Osteoblast (primary cell): ENCODE results near the gene SEMA5B. TPM values are rescaled to one million over a fixed set of nuclear protein-coding genes. Genes with fewer than 3 reads are reported as not detected.

Experiments
- DNase-seq: peaks from one replicate; pipeline ENCODE4 v3.0.0; 2011; ENCODE audit warnings: low spot score, mixed read lengths; ENCODE audit not compliant: insufficient read length; ENCODE audit errors: missing footprints
- H2AFZ ChIP-seq: 2 replicates; pipeline ENCODE4 v1.6.0; 2011; ENCODE audit warnings: mild to moderate bottlenecking, low read length
- H3K27ac ChIP-seq: 2 replicates; pipeline ENCODE4 v1.5.1; 2011; ENCODE audit warnings: mild to moderate bottlenecking, low read depth, low read length, moderate library complexity
- H3K27me3 ChIP-seq: 2 replicates; pipeline ENCODE4 v1.6.0; 2012; ENCODE audit warnings: mild to moderate bottlenecking, control low read depth, inconsistent platforms, low read length, moderate library complexity; ENCODE audit not compliant: insufficient read depth
- H3K36me3 ChIP-seq: 2 replicates; pipeline ENCODE4 v1.5.1; 2011; ENCODE audit warnings: mild to moderate bottlenecking, low read length, control low read depth, moderate library complexity; ENCODE audit not compliant: insufficient read depth
- H3K4me1 ChIP-seq: 2 replicates; pipeline ENCODE4 v1.5.1; 2011; ENCODE audit warnings: mild to moderate bottlenecking, low read length, control low read depth, moderate library complexity; ENCODE audit not compliant: insufficient read depth
- H3K4me2 ChIP-seq: 2 replicates; pipeline ENCODE4 v1.6.0; 2011; ENCODE audit warnings: mild to moderate bottlenecking, low read length; ENCODE audit not compliant: insufficient read depth
- H3K4me3 ChIP-seq: fragments of 200-600 bp; sonication (generic); 3 replicates; pipeline ENCODE4 v1.5.1; 2012; ENCODE audit warnings: mild to moderate bottlenecking, low read length, inconsistent platforms; ENCODE audit not compliant: insufficient read depth
- H3K79me2 ChIP-seq: 2 replicates; pipeline ENCODE4 v1.6.0; 2012; ENCODE audit warnings: mild to moderate bottlenecking, low read length, control low read depth, inconsistent platforms; ENCODE audit not compliant: insufficient read depth
- H3K9me3 ChIP-seq: 2 replicates; pipeline ENCODE4 v1.5.1; 2011; ENCODE audit warnings: low read depth, low read length, control low read depth
- H4K20me1 ChIP-seq: 2 replicates; pipeline ENCODE4 v1.6.0; 2012; ENCODE audit warnings: mild to moderate bottlenecking, low read length, control low read depth; ENCODE audit not compliant: insufficient read depth
- CTCF ChIP-seq: IDR thresholded peaks from 2 replicates; pipeline ENCODE4 v1.5.1; 2011; ENCODE audit warnings: mild to moderate bottlenecking, low read depth, low read length, moderate library complexity; ENCODE audit errors: extremely low read depth
- total RNA-seq: library from RNA; depleted of rRNA; stranded (reverse); fragments of >200 nt; gene quantifications from 2 replicates; pipeline ENCODE4 v1.2.3, GENCODE V29; 2012

The SEMA5B gene
- total RNA-seq, 1 donor, result not detected

- peak overlapping the region; percentile 94 for H3K4me2 ChIP-seq
- peaks cover 97% of the 10 kb centered on the region for H3K27me3 ChIP-seq
- H3K79me2 ChIP-seq, result no peaks in the 10 kb centered on the region
- H3K4me1 ChIP-seq, result peaks cover 17% of the 10 kb centered on the region
- no peaks in the 10 kb centered on the region for H3K36me3 ChIP-seq
- TF ChIP-seq CTCF, result peak; percentile 60
- H3K9me3 ChIP-seq, result no peaks in the 10 kb centered on the region
- H2AFZ ChIP-seq, result peak overlapping the region; percentile 77
- H3K27ac ChIP-seq, result no peak overlapping the region
- H3K4me3 ChIP-seq, result peak overlapping the region; percentile 67
- peak; percentile 96 for DNase-seq
- peaks cover 2% of the 10 kb centered on the region for H4K20me1 ChIP-seq
Observed at GRCh38 chr3:123028233-123028828, 768 bp upstream of the SEMA5B start.

- peaks cover 98% of the 10 kb centered on the region for H3K27me3 ChIP-seq
- TF ChIP-seq CTCF, result no peak
Observed at GRCh38 chr3:123026565-123027291, 835 bp downstream of the SEMA5B start.

DNA sequence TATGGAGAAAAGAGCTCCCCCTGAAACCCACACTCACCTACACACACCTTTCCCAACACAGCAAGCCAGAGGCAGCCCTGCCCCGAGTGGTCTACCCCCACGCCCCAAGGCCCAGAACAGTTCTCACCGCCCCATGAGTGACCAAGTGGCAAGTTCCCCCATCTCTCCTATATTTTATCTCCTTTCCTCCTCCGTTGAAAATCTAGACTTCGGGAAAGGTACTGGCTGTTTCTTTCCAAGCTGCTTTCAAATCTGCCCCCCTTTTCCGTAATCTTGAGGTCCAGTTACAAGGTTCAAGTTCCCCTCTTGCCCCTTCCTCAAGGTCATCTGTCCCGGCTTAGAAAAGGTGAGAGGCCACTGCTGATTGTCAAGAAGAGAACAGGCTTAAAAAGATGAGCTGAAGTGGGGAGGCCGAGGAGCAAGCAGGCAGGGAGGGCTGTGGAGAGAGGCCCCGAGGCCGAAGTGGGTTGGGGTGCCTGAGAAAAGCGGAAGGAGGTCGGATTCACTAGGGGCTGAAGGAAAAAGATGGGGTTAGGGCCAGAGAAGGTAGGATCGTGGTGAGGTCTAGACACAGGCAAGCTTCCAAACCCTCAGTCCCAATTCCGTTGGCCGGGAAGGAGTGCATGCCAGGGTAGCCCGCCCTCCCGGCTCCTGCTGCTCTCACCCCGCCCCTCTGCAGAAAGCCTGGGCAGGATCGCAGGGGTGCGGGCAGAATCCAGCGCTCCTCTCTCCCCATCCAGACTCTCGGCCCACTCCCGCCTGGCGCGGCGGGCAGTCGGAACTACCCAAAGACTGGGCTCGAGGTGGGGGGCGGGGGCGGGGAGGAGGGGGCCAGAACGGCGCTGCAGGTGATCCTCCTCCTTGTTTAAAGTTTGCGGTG lies 1.7 kb downstream of the SEMA5B start:
- Histone ChIP-seq H3K36me3 (no peaks in the 10 kb centered on the region), H4K20me1 (peaks cover 2% of the 10 kb centered on the region), H3K4me2 (no peak overlapping the region), H3K79me2 (no peaks in the 10 kb centered on the region), H3K9me3 (no peaks in the 10 kb centered on the region), H2AFZ (no peak overlapping the region), H3K27me3 (peaks cover 98% of the 10 kb centered on the region), H3K4me1 (peaks cover 17% of the 10 kb centered on the region), H3K27ac (no peak overlapping the region), H3K4me3 (no peak overlapping the region)
- TF ChIP-seq CTCF, result no peak
- peak; percentile 87 for DNase-seq

More at GRCh38 chr3:123026565-123027291, 835 bp downstream of the SEMA5B start:
- no peak overlapping the region for H3K27ac ChIP-seq
- peak overlapping the region; percentile 15 for H2AFZ ChIP-seq
- peaks cover 17% of the 10 kb centered on the region for H3K4me1 ChIP-seq
- H4K20me1 ChIP-seq, result peaks cover 2% of the 10 kb centered on the region
- peak; percentile 82 for DNase-seq
- no peaks in the 10 kb centered on the region for H3K79me2 ChIP-seq
- H3K4me2 ChIP-seq, result peak overlapping the region; percentile 94
- H3K9me3 ChIP-seq, result no peaks in the 10 kb centered on the region
- no peaks in the 10 kb centered on the region for H3K36me3 ChIP-seq
- H3K4me3 ChIP-seq, result peak overlapping the region; percentile 67
